HG02798 (cell line): ENCODE measurements around the gene EPHA6.
A peak's percentile ranks its signal among the peaks of the same experiment; 100 is the strongest.

ENCODE experiments used
- ATAC-seq: cut with Tn5 transposase; IDR thresholded peaks from one replicate; pipeline ENCODE4 v1.9.1; 2021; ENCODE audit warnings: mild to moderate bottlenecking; ENCODE audit not compliant: unreplicated experiment, poor library complexity

The EPHA6 gene

DNA sequence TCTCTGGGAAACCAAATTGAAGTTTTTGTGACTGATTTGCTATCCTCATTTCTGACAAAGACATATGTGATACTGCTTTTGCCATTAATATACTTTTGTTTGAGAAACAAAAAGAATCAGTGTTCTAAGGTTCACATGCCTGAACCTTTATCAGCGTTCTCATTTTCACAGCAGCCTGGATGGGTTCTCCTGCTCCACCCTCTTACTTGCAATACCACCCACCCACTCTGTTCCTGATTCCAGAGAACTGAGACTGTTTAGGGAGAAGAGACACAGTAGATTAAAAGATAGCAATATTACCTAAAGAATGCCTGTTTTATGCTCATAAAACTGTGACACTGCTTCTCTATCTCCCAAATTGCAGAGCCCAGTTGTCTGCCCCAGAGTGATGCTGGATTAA lies 924.4 kb downstream of the EPHA6 start:
- no peak for ATAC-seq

DNA sequence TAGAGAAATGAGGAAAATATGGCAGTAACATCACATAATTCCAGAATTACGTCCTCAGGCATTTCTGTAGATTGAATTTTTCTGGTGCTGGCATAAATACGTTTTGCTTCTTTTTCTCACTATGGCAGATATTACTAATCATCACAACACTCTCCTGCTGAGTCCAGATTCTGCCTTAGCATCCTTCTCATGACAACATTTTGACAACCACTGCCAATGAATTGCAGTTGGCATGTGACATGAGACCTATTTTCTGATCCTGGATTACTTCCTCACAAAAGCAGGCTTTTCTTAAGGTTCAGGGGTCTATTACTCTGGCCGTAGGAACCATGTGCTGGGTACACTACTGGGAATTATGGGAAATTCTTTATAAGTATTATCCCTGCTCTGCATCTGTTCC lies 927.6 kb downstream of the EPHA6 start:
- no peak for ATAC-seq

DNA sequence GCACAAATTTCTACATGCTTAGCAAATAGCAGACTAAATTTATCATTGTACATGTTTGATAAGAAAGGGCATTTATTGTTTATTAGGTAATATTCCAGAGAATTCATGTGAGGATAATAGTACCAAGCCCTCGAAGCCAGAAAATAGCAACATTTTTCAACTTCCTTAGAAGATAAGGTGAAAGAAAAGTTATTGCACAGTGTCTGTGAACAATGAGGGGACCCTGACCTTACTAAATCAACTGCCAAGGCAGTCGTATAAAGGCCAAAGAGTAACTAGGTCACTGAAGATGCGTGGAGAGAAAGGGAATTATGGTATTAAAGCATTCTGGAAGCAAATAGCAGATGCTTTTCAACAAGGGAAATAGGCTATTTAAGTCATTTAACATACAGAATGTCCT lies 929.9 kb downstream of the EPHA6 start:
- ATAC-seq = no peak

DNA sequence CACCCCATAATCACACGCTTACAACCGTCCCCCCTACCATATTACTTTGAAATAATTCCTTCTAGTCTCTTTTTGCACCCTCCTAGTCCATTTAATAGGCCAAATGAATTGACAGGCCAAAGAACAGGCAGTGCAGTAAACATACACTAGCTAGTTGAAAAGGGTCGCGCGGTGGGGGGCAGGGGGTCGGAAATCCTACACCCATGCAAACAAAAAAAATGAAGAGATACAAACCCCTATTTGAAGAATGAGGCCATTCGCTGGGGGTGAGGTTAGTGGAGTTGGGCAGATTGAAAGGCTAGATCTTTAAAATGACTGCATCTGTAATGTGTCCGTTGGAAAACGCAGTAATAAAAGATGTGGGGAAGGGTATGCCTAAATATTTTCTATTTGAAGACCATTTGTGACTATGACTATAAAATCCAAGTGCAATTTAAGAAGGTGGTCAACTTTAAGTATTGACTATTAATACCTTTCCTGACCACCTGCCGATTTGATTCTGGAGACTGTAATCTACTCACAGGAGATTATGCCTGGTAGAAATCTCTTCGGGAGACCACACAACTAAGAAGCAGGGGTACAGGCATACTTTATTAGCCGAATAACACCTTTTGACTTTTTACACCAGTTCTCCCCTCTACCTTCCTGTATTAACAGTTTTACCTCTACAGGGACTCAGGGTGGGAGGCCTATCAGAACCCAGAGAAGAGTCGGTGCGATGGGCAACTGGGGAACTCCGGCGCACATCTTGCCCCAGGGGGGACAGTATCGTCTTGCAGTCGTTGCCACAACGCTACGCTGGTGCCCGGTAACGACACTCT lies 949.4 kb downstream of the EPHA6 start:
- peak; percentile 38 for ATAC-seq

DNA sequence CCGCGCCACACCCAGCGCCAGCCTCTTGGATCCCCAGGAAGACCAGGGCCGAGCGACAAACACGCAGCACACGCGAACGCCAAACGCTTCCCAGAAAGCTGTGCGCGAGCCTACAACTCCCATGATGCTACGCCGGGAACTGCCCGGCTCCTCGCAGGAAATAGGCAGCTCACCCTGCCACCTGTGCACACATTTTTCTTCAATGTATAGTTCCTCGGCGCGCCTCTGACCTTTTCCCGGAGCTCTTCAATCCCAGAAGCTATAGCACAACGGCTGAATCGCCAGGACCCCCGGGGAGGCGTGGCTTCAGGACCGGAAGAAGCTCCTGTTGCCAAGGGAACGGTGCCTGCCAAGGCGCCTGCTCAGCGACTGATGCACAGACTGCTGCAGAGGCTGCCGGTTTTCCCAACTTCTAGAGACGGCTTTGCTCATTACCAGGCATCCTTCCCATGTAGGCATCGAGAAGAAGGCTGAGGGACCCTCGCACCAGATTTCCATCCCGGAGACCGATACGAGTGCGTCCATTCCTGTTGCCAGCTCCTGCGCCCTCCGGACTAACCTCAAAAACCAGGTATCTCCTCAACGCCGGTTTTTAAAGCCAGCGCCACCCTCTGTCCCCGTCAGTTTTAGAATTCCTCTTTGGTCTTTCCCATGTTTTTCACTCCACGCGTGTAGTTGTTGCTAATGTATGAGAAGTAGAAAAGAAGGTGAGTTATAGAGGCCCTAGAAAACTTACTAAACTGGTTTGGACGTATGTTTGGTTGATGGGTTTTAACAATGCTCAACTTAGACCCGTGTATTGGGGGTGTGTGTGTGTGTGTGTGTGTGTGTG lies 950.2 kb downstream of the EPHA6 start, which contains the start of gene ARL6:
TSS of gene ARL6 (plus strand) at position 352 of the 832 bp plus-strand sequence. CDS start 3,350 bp downstream, outside the sequence.
- peak; percentile 97 for ATAC-seq

DNA sequence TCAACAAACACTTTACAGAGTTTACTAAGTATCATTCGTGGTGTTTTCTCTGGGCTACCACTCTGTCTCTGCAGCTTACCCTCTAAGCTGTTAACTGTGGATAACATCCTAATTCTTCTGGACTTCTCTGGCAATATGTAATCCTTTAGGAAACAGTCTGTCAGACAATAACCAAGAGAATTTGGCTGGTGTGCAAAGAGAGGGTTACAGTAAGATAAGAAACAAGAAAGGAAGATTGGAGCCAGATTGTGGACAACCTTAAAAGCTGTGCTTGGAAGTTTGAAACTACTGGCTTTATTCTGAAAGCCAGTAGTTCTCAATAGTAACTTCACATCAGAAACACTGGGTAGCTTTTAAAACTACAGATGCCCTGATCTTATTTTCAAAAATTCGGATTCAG lies 950.9 kb downstream of the EPHA6 start:
- ATAC-seq = no peak

DNA sequence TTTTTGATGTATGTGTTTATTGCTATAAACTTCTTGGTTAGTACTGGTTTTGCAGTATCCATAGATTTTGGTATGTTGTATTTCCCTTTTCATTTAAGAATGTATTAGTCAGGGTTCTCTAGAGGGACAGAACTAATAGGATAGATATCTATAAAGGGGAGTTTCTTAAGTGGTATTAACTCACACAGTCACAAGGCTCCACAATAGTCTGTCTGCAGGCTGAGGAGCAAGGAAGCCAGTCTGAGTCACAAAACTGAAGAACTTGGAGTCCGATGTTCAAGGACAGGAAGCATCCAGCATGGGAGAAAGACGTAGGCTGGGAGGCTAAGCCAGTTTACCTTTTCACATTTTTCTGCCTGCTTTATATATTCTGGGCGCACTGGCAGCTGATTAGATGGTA lies 958.5 kb downstream of the EPHA6 start:
- no peak for ATAC-seq

DNA sequence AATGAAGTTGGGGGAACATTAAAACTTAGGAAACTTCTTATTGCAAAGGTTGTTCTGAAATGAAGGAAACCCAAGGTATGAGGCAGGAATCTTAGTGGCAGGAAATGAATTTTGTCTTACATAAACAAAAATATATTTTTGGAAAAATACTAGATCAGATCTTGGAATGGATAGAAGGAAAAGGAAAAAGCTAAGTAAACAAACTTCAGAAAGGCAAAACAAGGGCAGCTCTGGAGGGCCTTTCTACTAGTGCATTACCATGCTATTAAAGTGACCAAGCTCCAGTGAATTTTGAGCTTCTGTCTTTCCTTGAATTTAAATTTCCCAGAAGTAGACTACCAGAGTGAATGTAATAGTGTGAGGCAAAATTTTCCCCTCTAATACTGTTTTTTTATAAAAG lies 963.8 kb downstream of the EPHA6 start:
- ATAC-seq = no peak

DNA sequence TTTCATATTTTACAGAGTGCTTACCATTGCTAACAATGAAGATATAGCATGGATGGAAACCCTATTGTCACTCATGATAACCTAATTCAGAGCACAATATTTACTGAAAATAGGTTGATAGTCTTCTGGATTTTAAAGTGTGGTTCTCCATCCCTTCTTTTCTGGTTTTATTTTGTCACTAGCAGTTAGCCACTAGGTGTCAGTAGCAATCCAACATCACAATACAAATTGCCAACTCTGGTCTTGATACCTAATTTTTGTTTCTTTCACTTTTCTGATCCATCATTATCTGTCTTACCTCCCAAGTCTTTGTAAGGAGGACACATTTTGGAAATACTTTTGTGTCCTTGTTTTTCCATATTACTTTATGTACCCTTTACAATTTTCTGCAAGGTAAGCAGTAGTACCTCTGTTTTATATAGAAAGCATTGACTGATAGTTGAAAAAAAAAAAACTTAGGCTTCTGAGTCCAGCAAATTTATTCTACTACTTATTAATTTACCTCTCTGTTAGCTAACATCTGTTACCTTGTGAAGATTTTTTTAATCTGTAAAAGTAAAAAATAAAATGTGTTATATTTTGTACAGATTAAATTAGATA lies 979.1 kb downstream of the EPHA6 start:
- peak; percentile 69 for ATAC-seq

DNA sequence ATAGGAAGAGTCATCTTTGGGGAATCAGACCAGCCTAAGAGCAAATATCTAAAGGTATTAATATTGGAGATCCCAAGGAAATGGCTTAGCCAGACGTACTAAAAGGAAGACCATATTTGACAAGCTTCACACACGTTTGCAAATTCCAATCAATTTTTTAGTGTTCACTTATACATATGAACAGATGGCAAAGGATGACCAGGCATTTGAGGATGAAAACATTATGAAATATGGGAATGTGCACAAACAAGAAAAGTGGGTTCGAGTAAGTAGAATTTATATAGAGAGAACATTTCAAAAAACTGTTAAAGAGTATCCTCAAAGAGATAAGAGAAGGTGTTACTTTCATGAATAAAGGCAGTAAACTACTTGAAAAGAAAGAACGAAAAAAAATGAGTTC lies 981.6 kb downstream of the EPHA6 start:
- ATAC-seq = no peak
